ENCODE measurements around the gene KSR2.

Gene KSR2

GRCh38 chr12:117561990-117562389 is 406.8 kb downstream of the KSR2 start:
- no peak for DNase-seq
- Histone ChIP-seq H3K4me3 (ENCODE audit: low read depth, low read length) (no peak overlapping the region), H3K36me3 (replicated peaks) (no peaks in the 10 kb centered on the region), H3K27me3 (replicated peaks) (no peaks in the 10 kb centered on the region), H3K27ac (no peak overlapping the region)
- in situ Hi-C loops (cut with HindIII; ENCODE audit: low pct_ligation_motif_present, low sequenced_read_pairs) = no loop called here
- no peak for TF ChIP-seq CTCF (IDR thresholded peaks at IDR 0.05; ENCODE audit: low read depth, low read length, missing control alignments)

DNA sequence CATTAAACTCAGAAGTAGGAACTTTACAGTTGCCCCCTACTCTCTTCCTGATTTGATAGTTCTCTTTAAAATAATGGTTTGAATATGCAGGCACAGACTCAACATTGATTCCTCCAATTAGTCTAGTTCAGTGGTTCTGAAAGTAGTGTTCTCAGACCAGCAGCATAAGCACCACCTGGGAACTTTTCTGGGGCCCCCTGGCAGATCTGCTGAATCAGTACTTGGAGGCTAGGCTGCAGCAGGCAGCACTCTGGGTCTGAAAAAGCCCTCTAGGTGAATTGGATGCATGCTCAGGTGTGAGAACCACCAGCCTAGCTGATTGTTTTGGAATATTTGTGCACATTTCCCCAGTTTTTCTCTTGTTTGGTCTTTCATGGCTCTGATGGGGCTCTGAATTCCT is 408.8 kb downstream of the KSR2 start:
- DNase-seq = no peak
- Histone ChIP-seq H3K4me3 (ENCODE audit: low read depth, low read length) (no peak overlapping the region), H3K27ac (no peak overlapping the region), H3K27me3 (replicated peaks) (no peaks in the 10 kb centered on the region), H3K36me3 (replicated peaks) (no peaks in the 10 kb centered on the region)
- no peak for TF ChIP-seq CTCF (IDR thresholded peaks at IDR 0.05; ENCODE audit: low read depth, low read length, missing control alignments)
- in situ Hi-C loops (cut with HindIII; ENCODE audit: low pct_ligation_motif_present, low sequenced_read_pairs) = no loop called here

- in situ Hi-C loops (cut with HindIII; ENCODE audit: low pct_ligation_motif_present, low sequenced_read_pairs) = no loop called here
- no peaks in the 10 kb centered on the region for H3K27me3 ChIP-seq (replicated peaks)
- H3K27ac ChIP-seq = no peak overlapping the region
- H3K4me3 ChIP-seq (ENCODE audit: low read depth, low read length) = no peak overlapping the region
- DNase-seq = no peak
- TF ChIP-seq CTCF (IDR thresholded peaks at IDR 0.05; ENCODE audit: low read depth, low read length, missing control alignments) = no peak
- H3K36me3 ChIP-seq (replicated peaks) = no peaks in the 10 kb centered on the region
Measured at GRCh38 chr12:117555889-117556288, 412.9 kb downstream of the KSR2 start.

- no peaks in the 10 kb centered on the region for H3K36me3 ChIP-seq (replicated peaks)
- in situ Hi-C loops (cut with HindIII; ENCODE audit: low pct_ligation_motif_present, low sequenced_read_pairs) = no loop called here
- no peak for TF ChIP-seq CTCF (IDR thresholded peaks at IDR 0.05; ENCODE audit: low read depth, low read length, missing control alignments)
- no peaks in the 10 kb centered on the region for H3K27me3 ChIP-seq (replicated peaks)
- H3K27ac ChIP-seq = no peak overlapping the region
- DNase-seq = no peak
- no peak overlapping the region for H3K4me3 ChIP-seq (ENCODE audit: low read depth, low read length)
Measured at GRCh38 chr12:117552971-117553370, 415.8 kb downstream of the KSR2 start.

- DNase-seq = no peak
- in situ Hi-C loops (cut with HindIII; ENCODE audit: low pct_ligation_motif_present, low sequenced_read_pairs) = no loop called here
- no peaks in the 10 kb centered on the region for H3K36me3 ChIP-seq (replicated peaks)
- no peak overlapping the region for H3K4me3 ChIP-seq (ENCODE audit: low read depth, low read length)
- no peak overlapping the region for H3K27ac ChIP-seq
- TF ChIP-seq CTCF (IDR thresholded peaks at IDR 0.05; ENCODE audit: low read depth, low read length, missing control alignments) = no peak
- H3K27me3 ChIP-seq (replicated peaks) = no peaks in the 10 kb centered on the region
Measured at GRCh38 chr12:117551665-117552064, 417.1 kb downstream of the KSR2 start.

- DNase-seq = no peak
- in situ Hi-C loops (cut with HindIII; ENCODE audit: low pct_ligation_motif_present, low sequenced_read_pairs) = no loop called here
- H3K4me3 ChIP-seq (ENCODE audit: low read depth, low read length) = no peak overlapping the region
- no peaks in the 10 kb centered on the region for H3K27me3 ChIP-seq (replicated peaks)
- H3K36me3 ChIP-seq (replicated peaks) = no peaks in the 10 kb centered on the region
- H3K27ac ChIP-seq = no peak overlapping the region
- TF ChIP-seq CTCF (IDR thresholded peaks at IDR 0.05; ENCODE audit: low read depth, low read length, missing control alignments) = no peak
Measured at GRCh38 chr12:117547209-117547608, 421.6 kb downstream of the KSR2 start.

All from brain microvascular endothelial cell (primary cell).